GM12872 (cell line): ENCODE results near the gene CDR2.

ENCODE experiments used
- TF ChIP-seq, protein P1 (sequence below): IDR thresholded peaks from 3 replicates; pipeline ENCODE4 v1.5.1; 2011; ENCODE audit warnings: low read depth, mild to moderate bottlenecking, low read length, moderate library complexity; ENCODE audit not compliant: insufficient read depth

Gene CDR2

GRCh38 chr16:22388101-22388644, 13.8 kb upstream of the CDR2 start:
- TF ChIP-seq, protein P1, sequence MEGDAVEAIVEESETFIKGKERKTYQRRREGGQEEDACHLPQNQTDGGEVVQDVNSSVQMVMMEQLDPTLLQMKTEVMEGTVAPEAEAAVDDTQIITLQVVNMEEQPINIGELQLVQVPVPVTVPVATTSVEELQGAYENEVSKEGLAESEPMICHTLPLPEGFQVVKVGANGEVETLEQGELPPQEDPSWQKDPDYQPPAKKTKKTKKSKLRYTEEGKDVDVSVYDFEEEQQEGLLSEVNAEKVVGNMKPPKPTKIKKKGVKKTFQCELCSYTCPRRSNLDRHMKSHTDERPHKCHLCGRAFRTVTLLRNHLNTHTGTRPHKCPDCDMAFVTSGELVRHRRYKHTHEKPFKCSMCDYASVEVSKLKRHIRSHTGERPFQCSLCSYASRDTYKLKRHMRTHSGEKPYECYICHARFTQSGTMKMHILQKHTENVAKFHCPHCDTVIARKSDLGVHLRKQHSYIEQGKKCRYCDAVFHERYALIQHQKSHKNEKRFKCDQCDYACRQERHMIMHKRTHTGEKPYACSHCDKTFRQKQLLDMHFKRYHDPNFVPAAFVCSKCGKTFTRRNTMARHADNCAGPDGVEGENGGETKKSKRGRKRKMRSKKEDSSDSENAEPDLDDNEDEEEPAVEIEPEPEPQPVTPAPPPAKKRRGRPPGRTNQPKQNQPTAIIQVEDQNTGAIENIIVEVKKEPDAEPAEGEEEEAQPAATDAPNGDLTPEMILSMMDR: no peak

- TF ChIP-seq, protein P1: no peak
These were observed 12.6 kb upstream of the CDR2 start for GRCh38 chr16:22386976-22387375.

- TF ChIP-seq, protein P1: no peak
These were observed 10.8 kb upstream of the CDR2 start for GRCh38 chr16:22385196-22385595.

DNA sequence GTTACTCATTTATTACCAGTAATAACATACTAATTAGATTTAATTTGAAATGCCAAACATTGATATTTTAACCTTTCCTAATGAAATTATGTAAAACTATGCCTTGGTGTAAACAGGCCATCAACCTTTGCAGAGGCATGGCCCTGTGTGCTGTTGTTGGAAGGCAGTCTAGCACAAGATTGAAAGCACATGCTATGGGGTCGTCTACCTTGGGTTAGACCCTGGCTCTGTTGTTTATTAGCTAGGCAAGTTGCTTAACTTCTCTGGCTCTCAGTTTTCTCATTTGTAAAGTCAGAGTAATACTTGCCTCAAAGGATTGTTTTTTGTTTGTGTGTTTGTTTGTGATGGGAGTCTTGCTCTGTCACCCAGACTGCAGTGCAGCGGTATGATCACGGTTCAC, 9.4 kb upstream of the CDR2 start:
- TF ChIP-seq, protein P1: no peak

GRCh38 chr16:22381392-22381791, 7.0 kb upstream of the CDR2 start:
- TF ChIP-seq, protein P1: no peak

DNA sequence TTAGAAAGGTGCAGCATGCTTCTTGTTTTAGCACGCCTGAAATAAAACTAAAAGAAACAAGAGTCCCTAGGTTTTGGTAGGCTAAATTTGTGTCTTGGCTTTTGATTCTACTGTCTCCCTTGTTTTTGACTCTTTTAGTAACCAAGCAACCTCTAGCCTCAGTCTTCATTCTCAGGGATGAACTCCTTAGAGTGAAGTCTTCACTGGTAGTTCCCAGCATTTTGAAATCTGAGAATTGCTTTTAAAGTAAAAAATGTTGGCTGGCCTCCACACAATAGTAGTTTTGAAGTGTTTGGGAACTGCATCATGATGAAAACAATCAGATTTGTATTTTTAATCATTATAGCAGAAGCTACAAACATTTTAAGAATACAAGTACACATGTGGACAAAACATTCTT, 6.1 kb upstream of the CDR2 start:
- TF ChIP-seq, protein P1: no peak

DNA sequence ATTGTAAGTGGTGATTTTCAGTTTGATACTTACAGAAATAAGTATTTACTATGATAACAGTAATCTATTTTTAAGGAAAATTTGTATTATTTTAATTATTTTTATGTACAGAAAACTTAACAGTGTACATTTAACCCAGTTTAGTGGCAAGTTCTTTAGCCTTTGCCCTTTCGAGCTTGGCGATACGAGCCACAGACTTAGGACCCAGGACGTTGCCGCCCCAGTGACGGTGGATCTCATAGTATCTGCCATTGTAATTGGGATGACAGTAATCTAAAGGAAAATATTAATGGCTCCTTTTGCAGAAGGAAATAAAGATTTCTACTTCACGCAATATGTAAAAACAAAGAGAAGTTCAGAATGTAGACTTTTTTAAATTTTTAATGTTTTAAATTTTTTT, 5.2 kb upstream of the CDR2 start:
- TF ChIP-seq, protein P1: no peak

GRCh38 chr16:22375963-22376640, 1.7 kb upstream of the CDR2 start:
- TF ChIP-seq, protein P1: no peak
